ENCODE results near the gene INAFM2.

The INAFM2 gene

GRCh38 chr15:40323239-40323952, at the start of gene INAFM2:
INAFM2 (plus strand) TSS chr15:40323692; CDS start chr15:40324056, 364 bp downstream.
- DNase-seq, result peak; percentile 97

- DNase-seq, result peak; percentile 89
Observed at GRCh38 chr15:40274350-40275274, 48.9 kb upstream of the INAFM2 start.

- DNase-seq, result no peak
Observed at GRCh38 chr15:40275523-40275922, 48.0 kb upstream of the INAFM2 start.

GRCh38 chr15:40275954-40276353, 47.5 kb upstream of the INAFM2 start:
- no peak for DNase-seq

- DNase-seq, result no peak
Observed at GRCh38 chr15:40276927-40277326, 46.6 kb upstream of the INAFM2 start.

- no peak for DNase-seq
Observed at GRCh38 chr15:40277471-40277870, 46.0 kb upstream of the INAFM2 start.

GRCh38 chr15:40278026-40278425, 45.5 kb upstream of the INAFM2 start:
- DNase-seq, result no peak

- peak; percentile 86 for DNase-seq
Observed at GRCh38 chr15:40279437-40280141, 43.9 kb upstream of the INAFM2 start.

GRCh38 chr15:40280260-40281056, 43.0 kb upstream of the INAFM2 start:
- no peak for DNase-seq

- DNase-seq, result no peak
Observed at GRCh38 chr15:40281057-40281800, 42.3 kb upstream of the INAFM2 start.

- DNase-seq, result no peak
Observed at GRCh38 chr15:40281801-40282146, 41.7 kb upstream of the INAFM2 start.

- DNase-seq, result peak; percentile 76
Observed at GRCh38 chr15:40282147-40282868, 41.2 kb upstream of the INAFM2 start.

- no peak for DNase-seq
Observed at GRCh38 chr15:40282869-40283614, 40.5 kb upstream of the INAFM2 start, which contains the start of gene ANKRD63. ANKRD63 (minus strand) TSS chr15:40283064; CDS start chr15:40282586, 478 bp downstream.

GRCh38 chr15:40283615-40284300, 39.7 kb upstream of the INAFM2 start:
- DNase-seq, result no peak

- no peak for DNase-seq
Observed at GRCh38 chr15:40285151-40285550, 38.3 kb upstream of the INAFM2 start.

- DNase-seq, result no peak
Observed at GRCh38 chr15:40285554-40286011, 37.9 kb upstream of the INAFM2 start.

GRCh38 chr15:40286061-40286532, 37.4 kb upstream of the INAFM2 start:
- no peak for DNase-seq

GRCh38 chr15:40286794-40287193, 36.7 kb upstream of the INAFM2 start:
- DNase-seq, result no peak

GRCh38 chr15:40287505-40287904, 36.0 kb upstream of the INAFM2 start:
- no peak for DNase-seq
